Common myeloid progenitor, CD34-positive (primary cell): ENCODE results near the gene SLC4A1.

ENCODE experiments used
- CTCF ChIA-PET: fragments of 350-600 bp; sonication (Branson Sonifier 250); formaldehyde crosslinking; loops from one replicate; lab custom pipeline; 2021; ENCODE audit warnings: antibody characterized with exemption; lab: Charles Lee
- POLR2A ChIA-PET: fragments of 350-600 bp; sonication (Branson Sonifier 250); formaldehyde crosslinking; loops from one replicate; lab custom pipeline; 2021; ENCODE audit warnings: antibody characterized with exemption; lab: Charles Lee
- DNase-seq, 3 donors: peaks; one replicate each; pipeline versions ENCODE4 v3.0.0 to v3.0.0-alpha.2; 2013
- H3K27ac ChIP-seq, 2 experiments: 1 replicate in 1 of 2; 2 replicates in 1 of 2; pipeline ENCODE4 v1.7.0; 2013; ENCODE audit warnings: inconsistent platforms in 2 of 2, low read length in 2 of 2, mild to moderate bottlenecking in 2 of 2, low read depth in 1 of 2, moderate library complexity in 1 of 2; ENCODE audit not compliant: severe bottlenecking in 2 of 2, insufficient read depth in 1 of 2, poor library complexity in 1 of 2
- H3K27me3 ChIP-seq, 5 experiments: replicated peaks in 2 of 5; 1 replicate in 3 of 5; 2 replicates in 2 of 5; pipeline versions ENCODE4 v1.6.1 to v1.7.0; 2013; ENCODE audit warnings: low read length in 4 of 5, mild to moderate bottlenecking in 2 of 5, moderate library complexity in 2 of 5, inconsistent platforms in 1 of 5; ENCODE audit not compliant: insufficient read depth in 5 of 5, control insufficient read depth in 4 of 5
- H3K36me3 ChIP-seq, 4 experiments: 1 replicate in 2 of 4; 2 replicates in 2 of 4; pipeline versions ENCODE4 v1.6.1 to v1.7.0; 2013; ENCODE audit warnings: low read length in 3 of 4, control low read depth in 1 of 4, mild to moderate bottlenecking in 1 of 4; ENCODE audit not compliant: control insufficient read depth in 4 of 4, insufficient read depth in 4 of 4
- H3K4me1 ChIP-seq, 4 experiments: 1 replicate in 3 of 4; 2 replicates in 1 of 4; pipeline versions ENCODE4 v1.6.1 to v1.7.1; 2013; ENCODE audit warnings: low read length in 3 of 4, mild to moderate bottlenecking in 3 of 4, control low read depth in 1 of 4, inconsistent platforms in 1 of 4, moderate library complexity in 1 of 4; ENCODE audit not compliant: control insufficient read depth in 4 of 4, insufficient read depth in 4 of 4; ENCODE audit errors: control extremely low read depth in 1 of 4
- H3K4me3 ChIP-seq, 7 experiments: 1 replicate in 4 of 7; 2 replicates in 3 of 7; pipeline versions ENCODE4 v1.5.1 to v1.7.0; 2013; ENCODE audit warnings: mild to moderate bottlenecking in 7 of 7, low read length in 6 of 7, moderate library complexity in 6 of 7, inconsistent platforms in 2 of 7, low read depth in 2 of 7, control low read depth in 1 of 7; ENCODE audit not compliant: insufficient read depth in 4 of 7, control insufficient read depth in 1 of 7; ENCODE audit errors: extremely low read depth in 1 of 7
- H3K9me3 ChIP-seq, 5 experiments: 1 replicate in 4 of 5; 2 replicates in 1 of 5; pipeline versions ENCODE4 v1.6.1 to v1.7.1; 2013; ENCODE audit warnings: low read length in 4 of 5, mild to moderate bottlenecking in 2 of 5, inconsistent platforms in 1 of 5, low read depth in 1 of 5, moderate library complexity in 1 of 5; ENCODE audit not compliant: control insufficient read depth in 4 of 5, insufficient read depth in 2 of 5; ENCODE audit errors: control extremely low read depth in 1 of 5
- WGBS: methylation state at CpG from one replicate; pipeline ENCODE4 v1.1.5; 2013; ENCODE audit not compliant: insufficient coverage; 5-methylcytosine and 5-hydroxymethylcytosine counted together

SLC4A1 gene

DNA sequence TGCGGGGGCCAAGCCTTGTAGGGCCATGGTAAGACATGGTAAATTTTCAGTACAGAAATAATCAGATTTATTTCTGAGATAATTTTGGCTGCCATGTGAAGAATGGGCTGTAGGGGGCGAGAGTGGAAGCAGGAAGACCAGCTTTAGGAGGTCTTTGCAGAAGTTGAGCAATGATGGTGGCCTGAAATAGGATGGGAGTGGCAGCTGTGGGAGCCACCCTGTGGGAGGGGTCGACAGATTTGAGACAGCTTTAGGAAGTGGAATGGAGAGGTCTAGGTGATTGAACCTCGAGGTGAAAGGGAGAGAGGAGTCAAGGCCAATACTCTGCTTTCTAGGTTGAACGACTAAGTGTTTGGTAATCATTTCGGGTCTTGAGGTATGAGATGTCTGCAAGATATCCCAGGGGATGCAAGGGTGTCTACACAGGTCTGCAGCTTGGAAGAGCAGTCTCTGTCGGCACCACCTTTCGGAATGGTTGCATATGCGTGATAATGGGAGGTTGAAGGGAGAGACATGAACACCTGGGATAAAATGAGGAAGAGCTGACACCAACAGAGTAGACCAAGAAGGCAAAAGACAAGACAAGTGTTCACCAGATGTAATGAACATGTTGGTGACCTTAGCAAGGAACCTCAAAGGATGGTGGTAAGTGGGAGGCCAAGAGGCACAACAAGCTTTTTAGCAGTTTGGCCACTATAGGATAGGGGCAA lies 64.0 kb downstream of the SLC4A1 start:
- peaks cover 5 to 28% (median 21%) of the 10 kb centered on the region in 4 experiments for H3K36me3 ChIP-seq
- ChIA-PET POLR2A (interaction anchor here (0.8 kb wide), 1 partner anchor 16 kb away, joined by 3 read pairs; the partner anchor contains the start of gene UBTF), CTCF (interaction anchor here (0.6 to 3.6 kb wide), 21 partner anchors 9 to 329 kb away, joined by 3 to 25 read pairs (median 5); partner anchors contain the start of genes FAM171A2, GRN and SLC25A39)
- H3K4me3 ChIP-seq = peak overlapping the region in 1 of 7 experiments; percentile 31
- H3K9me3 ChIP-seq = no peaks in the 10 kb centered on the region
- no peak overlapping the region for H3K27ac ChIP-seq
- H3K4me1 ChIP-seq = peaks cover 4 to 33% (median 28%) of the 10 kb centered on the region in 4 experiments
- whole genome bisulfite sequencing = 63% methylated on average over 9 of the region's 9 CpGs
- H3K27me3 ChIP-seq = no peaks in the 10 kb centered on the region
- DNase-seq = peak; percentile 78 to 89 (median 87)

DNA sequence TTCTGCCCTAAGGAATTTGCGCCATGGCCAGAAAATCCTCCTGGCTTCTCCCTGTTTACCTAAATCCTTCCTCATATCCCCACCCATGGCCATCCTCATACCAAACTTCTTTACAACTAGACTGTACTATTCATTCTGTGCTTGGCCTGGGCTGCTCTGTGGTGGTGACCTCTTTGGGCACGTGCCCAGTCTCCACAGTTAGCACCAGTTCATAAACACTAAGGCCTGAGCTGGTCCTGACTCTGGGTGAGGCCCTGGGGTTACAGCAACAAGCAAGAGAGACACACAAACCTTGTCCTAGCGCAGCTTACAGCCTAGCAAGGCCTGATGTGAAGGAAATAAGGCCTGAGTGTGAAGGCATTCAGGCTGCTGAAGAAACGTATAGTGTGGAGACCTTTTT lies 65.2 kb downstream of the SLC4A1 start:
- WGBS = 74% methylated on average over 4 of the region's 4 CpGs
- Histone ChIP-seq H3K9me3 (no peaks in the 10 kb centered on the region), H3K27ac (no peak overlapping the region), H3K27me3 (no peaks in the 10 kb centered on the region), H3K36me3 (peaks cover 2 to 18% (median 13%) of the 10 kb centered on the region in 4 experiments), H3K4me1 (peaks cover 5 to 38% (median 37%) of the 10 kb centered on the region in 4 experiments), H3K4me3 (no peak overlapping the region)
- POLR2A ChIA-PET = no interaction called here
- no peak for DNase-seq
- CTCF ChIA-PET = interaction anchor here (1.4 to 3.6 kb wide), 7 partner anchors 11 to 155 kb away, joined by 3 to 25 read pairs (median 8); partner anchors contain the start of gene GRN

DNA sequence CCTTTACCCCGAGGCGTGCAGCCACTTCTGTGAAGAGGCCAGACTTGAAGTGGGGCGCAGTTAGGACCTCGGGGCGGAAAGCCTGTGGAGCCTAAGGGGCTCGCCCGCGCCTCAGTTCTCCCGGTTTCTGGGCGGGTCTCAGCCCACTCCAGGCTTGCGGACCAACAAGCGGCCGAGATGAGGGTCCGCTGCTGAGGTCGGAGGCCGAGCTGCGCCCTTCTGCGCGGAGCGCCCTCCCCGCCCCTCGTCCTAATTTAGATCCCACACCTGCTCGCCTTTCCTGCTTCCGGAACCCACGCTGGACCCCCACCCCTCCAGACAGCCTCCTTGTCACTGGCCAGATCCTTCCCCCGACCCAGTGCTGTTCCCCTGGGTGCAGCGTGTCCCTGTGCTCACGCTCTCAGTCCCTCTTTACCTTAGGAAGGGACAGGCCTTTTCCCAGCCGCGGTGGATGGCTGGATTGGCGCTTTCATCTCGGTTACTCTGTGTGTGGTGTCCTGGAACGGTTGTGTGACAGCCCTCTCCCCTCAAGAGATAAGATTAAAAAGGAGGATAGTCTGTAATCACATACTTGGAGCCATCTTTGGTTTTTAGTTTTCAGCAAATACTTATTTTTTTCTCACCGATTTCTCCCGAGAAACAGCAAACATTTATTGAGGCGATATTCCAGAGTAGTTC lies 67.3 kb downstream of the SLC4A1 start:
- Histone ChIP-seq H3K9me3 (no peaks in the 10 kb centered on the region), H3K27me3 (no peaks in the 10 kb centered on the region), H3K4me3 (peak overlapping the region; percentile 64 to 95 (median 80)), H3K36me3 (peaks cover 0 to 18% (median 15%) of the 10 kb centered on the region in 4 experiments), H3K4me1 (peaks cover 6 to 49% (median 45%) of the 10 kb centered on the region in 4 experiments), H3K27ac (peak overlapping the region; percentile 61 to 91)
- 9% methylated on average over 22 of the region's 36 CpGs for WGBS
- POLR2A ChIA-PET = interaction anchor here (0.5 to 1.0 kb wide), 2 partner anchors 130 to 437 kb away, joined by 3 read pairs; no protein-coding TSS in a partner anchor
- no peak for DNase-seq
- CTCF ChIA-PET = interaction anchor here (1.5 to 3.0 kb wide), 6 partner anchors 9 to 149 kb away, joined by 4 to 25 read pairs (median 8); no protein-coding TSS in a partner anchor

- ChIA-PET POLR2A (interaction anchor here (0.5 to 2.0 kb wide), 6 partner anchors 13 to 437 kb away, joined by 3 to 14 read pairs (median 4); partner anchors contain the start of genes GRN and TMUB2), CTCF (interaction anchor here (2.7 to 3.0 kb wide), 2 partner anchors 11 to 17 kb away, joined by 12 to 25 read pairs; no protein-coding TSS in a partner anchor)
- no peaks in the 10 kb centered on the region for H3K27me3 ChIP-seq
- peak; percentile 98 to 99 (median 99) for DNase-seq
- H3K4me1 ChIP-seq = peaks cover 6 to 49% (median 45%) of the 10 kb centered on the region in 4 experiments
- peak within 1 kb of the TSS; percentile 72 to 95 (median 82) for H3K4me3 ChIP-seq
- H3K27ac ChIP-seq = peak within 1 kb of the TSS; percentile 72 to 92
- H3K9me3 ChIP-seq = no peaks in the 10 kb centered on the region
- H3K36me3 ChIP-seq = peaks cover 5 to 26% (median 23%) of the 10 kb centered on the region in 4 experiments
- 0% methylated on average over 37 of the region's 126 CpGs for WGBS
Observed at GRCh38 chr17:44199553-44200477, 68.1 kb downstream of the SLC4A1 start, which contains the start of gene ATXN7L3. TSS of gene ATXN7L3 (minus strand) at chr17:44199884. CDS start at chr17:44198070, 1,814 bp downstream.

DNA sequence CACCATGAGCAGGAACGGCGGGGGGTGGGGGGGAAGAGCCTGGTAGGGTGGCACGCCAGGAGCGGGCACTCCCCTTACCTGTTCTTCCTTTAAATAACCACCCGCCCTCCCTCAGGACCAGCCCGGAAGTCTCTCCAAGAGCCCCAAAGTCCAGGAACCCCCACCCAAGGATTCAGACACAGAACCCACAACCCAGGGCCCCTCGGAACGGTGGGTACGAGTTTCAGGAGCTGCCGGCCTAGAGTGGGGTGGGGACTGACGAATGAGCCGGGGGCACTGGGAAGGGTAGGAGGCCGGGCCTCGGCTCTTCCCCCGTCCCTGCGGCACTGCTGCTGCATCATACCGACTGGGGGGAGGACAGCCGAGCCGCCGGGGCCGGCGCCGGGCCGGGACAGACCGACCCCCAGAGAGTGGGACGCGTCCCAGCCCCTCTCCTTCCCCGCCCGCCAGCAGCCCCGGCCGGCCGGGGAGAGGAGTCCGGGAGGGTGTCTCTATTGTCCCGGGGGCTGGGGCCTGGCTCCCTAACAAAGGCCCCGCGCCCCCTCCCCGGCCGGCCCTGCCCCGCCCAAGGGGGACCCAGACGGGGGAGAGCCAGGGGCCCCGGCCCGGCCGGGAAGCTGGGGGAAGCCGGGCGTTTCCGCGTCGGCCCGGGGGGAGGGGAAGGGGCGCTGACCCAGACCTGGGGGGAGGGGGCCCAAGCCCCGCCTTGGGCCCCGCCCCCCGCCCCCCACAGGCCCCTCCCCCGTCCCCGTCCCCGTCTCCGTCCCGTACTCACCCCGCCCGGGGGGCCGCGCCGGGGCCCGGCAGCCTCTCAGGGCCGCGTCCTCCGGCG lies 69.0 kb downstream of the SLC4A1 start:
- Histone ChIP-seq H3K9me3 (no peaks in the 10 kb centered on the region), H3K36me3 (peaks cover 9 to 35% (median 31%) of the 10 kb centered on the region in 4 experiments), H3K27me3 (no peaks in the 10 kb centered on the region), H3K4me1 (peaks cover 6 to 40% (median 40%) of the 10 kb centered on the region in 4 experiments), H3K4me3 (peak overlapping the region; percentile 72 to 87 (median 78)), H3K27ac (peak overlapping the region; percentile 72 to 92)
- peak; percentile 56 to 72 (median 60) for DNase-seq
- ChIA-PET POLR2A (interaction anchor here (0.8 to 2.0 kb wide), 4 partner anchors 12 to 146 kb away, joined by 3 to 14 read pairs (median 8); partner anchors contain the start of genes GRN and TMUB2), CTCF (interaction anchor here (0.9 to 2.4 kb wide), 8 partner anchors 10 to 147 kb away, joined by 3 to 21 read pairs (median 5); partner anchors contain the start of genes SLC25A39 and TMUB2)
- WGBS = 0% methylated on average over 16 of the region's 68 CpGs
